ENCODE data around the gene PRSS37.

DNA sequence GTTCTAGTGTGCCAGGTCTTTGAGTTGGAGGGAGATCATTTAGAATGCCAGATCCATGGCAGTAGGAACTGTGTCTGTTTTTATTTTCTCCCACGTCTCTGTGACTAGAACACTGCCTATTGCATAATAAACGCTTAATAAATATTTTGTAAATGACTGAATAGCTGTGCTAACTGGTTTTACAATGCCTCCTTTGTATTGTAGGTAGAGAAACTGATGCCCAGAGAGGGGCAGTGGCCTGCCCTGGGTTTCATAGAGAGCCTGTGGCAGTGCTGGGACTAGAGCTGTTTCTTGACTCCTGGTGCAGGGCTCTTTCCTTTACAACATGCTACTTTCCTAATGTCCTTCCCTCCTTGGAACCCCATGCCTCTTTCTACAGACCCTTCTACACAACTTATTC is 48.8 kb downstream of the PRSS37 start:
- TF ChIP-seq POLR2A (IDR thresholded peaks at IDR 0.05) (no peak), CTCF (IDR thresholded peaks at IDR 0.05) (no peak)

Measured in lower leg skin (tissue), 3 donors.